DND-41 (cell line): ENCODE measurements around the gene ABLIM1.

Source experiments
- CTCF ChIP-seq: IDR thresholded peaks from 2 replicates; pipeline ENCODE4 v1.5.1; 2012; ENCODE audit warnings: borderline replicate concordance, low read length, moderate library complexity, mild to moderate bottlenecking; ENCODE audit not compliant: poor library complexity, severe bottlenecking; ENCODE audit errors: extremely low read depth
- EZH2 ChIP-seq: IDR thresholded peaks from 3 replicates; pipeline ENCODE4 v1.6.1; 2012; ENCODE audit warnings: borderline replicate concordance, low read depth, mild to moderate bottlenecking, moderate library complexity, low read length, inconsistent platforms; ENCODE audit not compliant: severe bottlenecking

DNA sequence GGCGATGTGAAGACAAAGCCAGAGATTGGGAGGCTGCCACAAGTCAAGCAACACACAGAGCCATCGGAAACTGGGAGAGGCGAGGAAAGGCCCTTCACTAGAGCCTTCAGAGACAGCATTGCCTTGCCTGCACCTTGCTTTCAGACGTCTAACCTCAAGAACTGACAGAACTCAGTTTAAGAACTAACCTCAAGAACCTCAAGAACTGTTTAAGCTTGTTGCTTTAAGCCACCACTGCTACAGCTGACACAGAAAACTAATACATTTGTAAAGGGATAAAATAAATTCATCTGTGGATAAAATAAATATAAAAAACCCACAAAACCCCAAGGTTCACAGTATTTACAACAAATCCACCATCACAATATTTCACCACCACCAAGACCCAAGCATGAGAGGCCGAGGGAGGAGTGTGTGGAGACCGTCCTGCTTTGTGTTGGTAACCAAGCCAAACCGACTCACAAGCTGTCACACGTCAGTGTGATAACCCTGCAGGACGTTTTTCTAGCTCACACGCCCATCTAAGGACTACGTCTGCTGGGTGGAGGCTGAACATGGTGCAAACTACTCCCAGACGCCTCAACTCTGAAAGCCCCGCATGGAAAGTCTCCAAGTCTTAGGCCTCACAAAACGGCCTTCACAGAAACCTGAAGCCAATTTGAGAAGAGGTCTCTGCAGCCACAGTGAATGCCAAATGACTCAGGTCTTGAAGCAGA is 116.8 kb downstream of the ABLIM1 start:
- no peak for TF ChIP-seq CTCF
- TF ChIP-seq EZH2: no peak
